Ishikawa (cell line): ENCODE data around the gene HLA-DQA1.
A peak's percentile ranks its signal among the peaks of the same experiment; 100 is the strongest.

ENCODE experiments used
- CEBPB ChIP-seq: IDR thresholded peaks from 2 replicates; pipeline ENCODE4 v1.6.1; 2012
- CREB1 ChIP-seq: IDR thresholded peaks from 2 replicates; pipeline ENCODE4 v1.6.1; 2012; ENCODE audit warnings: low read depth
- EGR1 ChIP-seq: IDR thresholded peaks from 2 replicates; pipeline ENCODE4 v1.6.1; 2012
- EP300 ChIP-seq: IDR thresholded peaks from 2 replicates; pipeline ENCODE4 v1.6.1; 2012; ENCODE audit warnings: borderline replicate concordance
- FOXM1 ChIP-seq: IDR thresholded peaks from 2 replicates; pipeline ENCODE4 v1.6.1; 2012; ENCODE audit warnings: low read depth, borderline replicate concordance
- MAX ChIP-seq: IDR thresholded peaks from 2 replicates; pipeline ENCODE4 v1.6.1; 2012
- NFIC ChIP-seq: IDR thresholded peaks from 2 replicates; pipeline ENCODE4 v1.6.1; 2012
- RAD21 ChIP-seq: IDR thresholded peaks from 2 replicates; pipeline ENCODE4 v1.6.1; 2012; ENCODE audit warnings: low read depth
- TAF1 ChIP-seq: IDR thresholded peaks from 2 replicates; pipeline ENCODE4 v1.6.1; 2012; ENCODE audit warnings: low read depth, mild to moderate bottlenecking
- TCF12 ChIP-seq: IDR thresholded peaks from 2 replicates; pipeline ENCODE4 v1.6.1; 2012; ENCODE audit warnings: low read depth
- TEAD4 ChIP-seq: IDR thresholded peaks from 2 replicates; pipeline ENCODE4 v1.6.1; 2012
- YY1 ChIP-seq: IDR thresholded peaks from 2 replicates; pipeline ENCODE4 v1.6.1; 2012; ENCODE audit warnings: low read depth
- ZBTB7A ChIP-seq: IDR thresholded peaks from 2 replicates; pipeline ENCODE4 v1.6.1; 2012; ENCODE audit warnings: low read depth
- TF ChIP-seq, protein P1 (sequence below): IDR thresholded peaks from 2 replicates; pipeline ENCODE4 v1.6.1; 2012
- TF ChIP-seq, protein P2 (sequence below): IDR thresholded peaks from 2 replicates; pipeline ENCODE4 v1.6.1; 2012; ENCODE audit warnings: low read depth, mild to moderate bottlenecking

Gene HLA-DQA1

GRCh38 chr6:32689531-32690501 lies 52.6 kb downstream of the HLA-DQA1 start:
- no peak for TF ChIP-seq TEAD4
- TF ChIP-seq EGR1 = no peak
- TF ChIP-seq, protein P1, sequence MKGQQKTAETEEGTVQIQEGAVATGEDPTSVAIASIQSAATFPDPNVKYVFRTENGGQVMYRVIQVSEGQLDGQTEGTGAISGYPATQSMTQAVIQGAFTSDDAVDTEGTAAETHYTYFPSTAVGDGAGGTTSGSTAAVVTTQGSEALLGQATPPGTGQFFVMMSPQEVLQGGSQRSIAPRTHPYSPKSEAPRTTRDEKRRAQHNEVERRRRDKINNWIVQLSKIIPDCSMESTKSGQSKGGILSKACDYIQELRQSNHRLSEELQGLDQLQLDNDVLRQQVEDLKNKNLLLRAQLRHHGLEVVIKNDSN = no peak
- no peak for TF ChIP-seq CEBPB
- TF ChIP-seq, protein P2, sequence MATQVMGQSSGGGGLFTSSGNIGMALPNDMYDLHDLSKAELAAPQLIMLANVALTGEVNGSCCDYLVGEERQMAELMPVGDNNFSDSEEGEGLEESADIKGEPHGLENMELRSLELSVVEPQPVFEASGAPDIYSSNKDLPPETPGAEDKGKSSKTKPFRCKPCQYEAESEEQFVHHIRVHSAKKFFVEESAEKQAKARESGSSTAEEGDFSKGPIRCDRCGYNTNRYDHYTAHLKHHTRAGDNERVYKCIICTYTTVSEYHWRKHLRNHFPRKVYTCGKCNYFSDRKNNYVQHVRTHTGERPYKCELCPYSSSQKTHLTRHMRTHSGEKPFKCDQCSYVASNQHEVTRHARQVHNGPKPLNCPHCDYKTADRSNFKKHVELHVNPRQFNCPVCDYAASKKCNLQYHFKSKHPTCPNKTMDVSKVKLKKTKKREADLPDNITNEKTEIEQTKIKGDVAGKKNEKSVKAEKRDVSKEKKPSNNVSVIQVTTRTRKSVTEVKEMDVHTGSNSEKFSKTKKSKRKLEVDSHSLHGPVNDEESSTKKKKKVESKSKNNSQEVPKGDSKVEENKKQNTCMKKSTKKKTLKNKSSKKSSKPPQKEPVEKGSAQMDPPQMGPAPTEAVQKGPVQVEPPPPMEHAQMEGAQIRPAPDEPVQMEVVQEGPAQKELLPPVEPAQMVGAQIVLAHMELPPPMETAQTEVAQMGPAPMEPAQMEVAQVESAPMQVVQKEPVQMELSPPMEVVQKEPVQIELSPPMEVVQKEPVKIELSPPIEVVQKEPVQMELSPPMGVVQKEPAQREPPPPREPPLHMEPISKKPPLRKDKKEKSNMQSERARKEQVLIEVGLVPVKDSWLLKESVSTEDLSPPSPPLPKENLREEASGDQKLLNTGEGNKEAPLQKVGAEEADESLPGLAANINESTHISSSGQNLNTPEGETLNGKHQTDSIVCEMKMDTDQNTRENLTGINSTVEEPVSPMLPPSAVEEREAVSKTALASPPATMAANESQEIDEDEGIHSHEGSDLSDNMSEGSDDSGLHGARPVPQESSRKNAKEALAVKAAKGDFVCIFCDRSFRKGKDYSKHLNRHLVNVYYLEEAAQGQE = no peak
- no peak for TF ChIP-seq CREB1
- no peak for TF ChIP-seq YY1
- TF ChIP-seq TCF12 = no peak
- no peak for TF ChIP-seq MAX
- no peak for TF ChIP-seq ZBTB7A
- TF ChIP-seq RAD21 = no peak
- TF ChIP-seq EP300 = no peak
- TF ChIP-seq TAF1 = no peak
- TF ChIP-seq NFIC = no peak
- TF ChIP-seq FOXM1 = no peak

DNA sequence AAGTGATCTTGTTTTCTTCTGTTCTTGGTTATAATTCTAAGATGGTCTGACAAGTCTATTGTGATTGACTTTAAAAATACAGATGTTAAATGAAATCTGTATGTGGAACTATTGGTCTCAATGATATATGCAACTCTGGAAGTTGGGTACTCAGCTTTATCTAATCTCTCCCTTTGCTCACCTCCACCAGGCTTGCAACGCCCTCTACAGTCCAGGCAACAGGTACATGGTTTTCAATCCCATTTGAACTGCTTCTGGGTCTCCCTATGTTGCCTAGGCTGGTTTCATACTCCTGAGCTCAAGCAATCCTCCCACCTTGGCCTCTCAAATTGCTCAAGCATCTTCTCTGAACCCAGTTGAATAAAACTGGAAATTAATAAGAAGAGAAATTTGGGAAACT lies 54.8 kb downstream of the HLA-DQA1 start:
- TF ChIP-seq EGR1 (no peak), RAD21 (peak; percentile 44; the same call in 1 of the 2 replicates)
